ENCODE data around the gene ARHGEF2.
"Not testable (repeated sequence)": the region's sequence is repeated elsewhere in the genome, so short reads cannot be mapped to it uniquely, and the experiment has no call there.

ARHGEF2 gene

DNA sequence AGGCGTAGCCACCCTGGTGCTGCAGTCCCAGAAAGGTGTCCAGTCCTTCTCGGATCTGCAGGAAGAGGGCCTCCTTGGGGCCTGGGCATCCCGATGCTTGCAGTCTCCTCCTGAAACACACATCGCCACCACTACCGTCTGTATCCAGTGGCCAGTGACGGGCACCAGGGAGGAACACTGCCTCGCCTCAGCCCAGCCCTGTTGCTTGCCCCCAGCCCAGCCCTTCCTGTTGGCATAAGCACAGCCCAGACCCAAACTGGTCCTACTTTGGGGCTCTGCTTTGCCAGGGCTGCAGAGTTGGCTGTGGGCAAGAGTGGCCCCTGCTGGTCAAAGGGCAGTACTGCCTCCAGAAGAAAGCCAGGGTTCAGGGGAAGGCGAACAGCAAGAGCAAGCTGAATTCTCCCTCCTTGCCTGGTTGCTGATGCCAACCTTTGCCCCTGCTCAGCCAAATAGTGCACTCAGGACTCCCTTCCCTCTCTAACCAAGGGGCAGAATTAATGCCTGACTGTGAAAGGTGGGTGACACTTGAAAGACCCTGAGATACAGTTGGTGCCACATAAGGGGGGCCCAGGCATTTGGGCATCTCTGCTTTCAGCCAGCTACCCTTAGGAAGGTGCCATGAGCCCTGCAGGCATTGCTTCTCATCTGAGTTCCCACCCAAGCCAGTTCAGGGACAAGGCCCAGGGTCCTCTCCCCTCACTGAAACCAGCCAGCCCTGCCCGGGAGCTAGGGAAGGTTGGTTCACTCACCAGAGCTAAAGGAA is 11.1 kb upstream of the ARHGEF2 start:
- DNase-seq, result peak; percentile 62 to 84

GRCh38 chr1:155984903-155985645 is 6.7 kb upstream of the ARHGEF2 start:
- not testable (repeated sequence) for DNase-seq

DNA sequence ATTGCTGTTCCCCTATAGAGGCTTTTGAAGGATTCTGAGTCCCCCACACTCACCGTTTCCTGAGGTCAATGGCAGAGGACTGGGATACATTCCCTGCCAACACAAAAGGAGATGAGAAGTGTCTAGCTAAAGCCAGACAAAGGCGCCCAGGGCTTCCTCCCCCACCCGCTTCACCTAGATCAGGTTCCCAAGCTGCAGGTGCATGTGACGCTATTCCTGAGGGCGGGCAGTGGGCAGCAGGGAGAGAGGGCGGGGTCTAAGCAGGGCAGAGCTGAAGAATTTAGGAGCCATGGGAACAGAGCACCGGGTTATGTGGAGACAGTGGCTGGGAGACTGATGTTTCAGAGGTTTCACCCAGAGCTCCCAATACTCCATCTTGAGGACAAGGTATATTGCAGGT is 6.0 kb upstream of the ARHGEF2 start:
- DNase-seq, result no peak

DNA sequence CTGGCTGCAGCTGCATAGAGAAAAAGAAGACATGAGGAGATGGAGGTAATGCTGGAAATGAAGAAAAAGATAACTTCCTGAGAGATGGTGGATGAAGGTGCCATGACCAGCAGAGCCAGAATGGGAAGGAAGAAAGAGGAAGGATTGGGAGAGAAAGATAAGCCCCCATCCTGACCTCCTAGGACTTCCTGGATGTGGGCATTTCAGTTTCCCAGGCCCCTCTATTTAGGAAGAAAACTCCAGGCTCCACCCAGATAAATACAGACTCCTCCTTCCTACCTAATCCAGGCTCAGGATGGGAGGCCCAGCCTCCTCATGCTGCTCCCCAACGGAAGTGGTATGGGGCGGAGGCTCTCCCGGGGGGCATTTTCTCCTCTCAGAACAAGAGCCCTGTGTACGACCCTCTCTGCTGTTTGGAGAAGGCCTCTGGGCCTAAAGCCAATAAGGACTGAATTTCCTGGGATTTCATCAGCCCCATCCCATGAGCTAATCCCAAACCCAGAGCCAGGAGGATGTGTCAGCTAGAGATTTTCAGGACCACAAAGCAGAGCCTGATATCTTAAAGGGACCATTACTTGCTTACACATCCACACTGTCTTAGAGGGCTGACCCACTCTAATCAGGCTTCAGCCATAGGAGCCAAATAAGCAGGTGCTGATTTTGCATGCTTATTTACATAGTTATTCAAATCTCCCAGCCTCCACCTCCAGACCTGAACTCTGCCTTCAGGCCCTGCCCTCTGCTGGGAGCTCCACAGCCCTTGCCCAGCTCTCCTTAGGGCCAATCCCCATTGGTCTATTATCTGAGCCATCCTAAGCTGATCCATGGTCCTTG is 5.1 kb upstream of the ARHGEF2 start:
- no peak for DNase-seq

DNA sequence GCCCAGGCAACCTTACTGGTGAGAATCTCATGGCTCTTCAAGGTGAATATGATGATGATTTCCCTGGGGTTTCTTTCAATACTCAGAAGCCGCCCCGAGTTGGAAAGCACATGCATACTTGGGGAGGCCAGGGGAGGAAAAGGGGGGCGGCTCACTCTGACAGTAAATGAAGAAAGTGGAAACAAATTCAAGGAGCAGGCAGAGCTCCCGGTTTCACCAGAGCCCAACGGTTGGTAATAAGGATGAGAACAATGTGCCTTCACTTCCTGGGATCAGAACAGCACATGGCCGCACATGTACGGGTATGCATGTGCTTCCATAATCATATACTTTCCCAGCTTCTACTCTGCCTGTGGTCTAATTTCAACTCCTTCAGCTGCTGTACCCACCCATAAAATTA is 3.8 kb upstream of the ARHGEF2 start:
- DNase-seq, result no peak

GRCh38 chr1:155981266-155982088 is 3.1 kb upstream of the ARHGEF2 start:
- no peak for DNase-seq

DNA sequence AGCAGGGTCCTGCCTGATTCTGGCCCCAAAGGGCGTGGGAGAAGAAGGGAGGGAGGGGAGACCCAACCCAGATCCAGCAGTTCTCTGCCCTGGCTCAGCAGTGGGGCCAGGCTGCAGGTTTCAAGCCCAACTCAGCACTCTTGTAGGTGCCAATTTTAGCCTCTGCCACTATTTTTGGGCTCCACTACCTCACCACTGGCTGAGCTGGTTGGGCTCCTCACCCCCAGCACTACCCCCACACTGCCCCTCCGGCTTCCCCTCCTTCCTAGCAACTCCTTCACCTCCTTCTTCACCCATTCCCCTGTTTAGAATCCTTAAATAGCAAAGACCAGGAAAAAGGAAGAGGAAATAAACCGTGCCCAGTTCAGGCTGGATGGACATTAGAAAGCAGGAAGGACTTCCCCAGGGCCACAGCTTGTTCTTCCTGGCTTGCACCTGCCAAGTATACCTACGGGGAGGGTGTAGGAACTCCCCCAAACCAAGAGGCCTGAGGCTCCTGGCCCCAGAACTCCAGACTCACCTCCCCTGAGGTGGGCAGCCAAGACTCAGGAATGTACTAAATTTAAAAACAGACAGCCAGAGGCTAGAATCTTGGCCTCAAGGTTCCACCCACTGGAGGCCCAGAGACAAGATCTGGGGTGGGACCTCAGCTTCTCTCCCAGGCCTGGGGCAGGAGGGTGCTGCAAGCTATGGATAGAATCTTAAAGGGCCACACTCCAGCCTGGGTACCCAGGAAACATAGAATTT is 1.4 kb upstream of the ARHGEF2 start:
- DNase-seq, result no peak

DNA sequence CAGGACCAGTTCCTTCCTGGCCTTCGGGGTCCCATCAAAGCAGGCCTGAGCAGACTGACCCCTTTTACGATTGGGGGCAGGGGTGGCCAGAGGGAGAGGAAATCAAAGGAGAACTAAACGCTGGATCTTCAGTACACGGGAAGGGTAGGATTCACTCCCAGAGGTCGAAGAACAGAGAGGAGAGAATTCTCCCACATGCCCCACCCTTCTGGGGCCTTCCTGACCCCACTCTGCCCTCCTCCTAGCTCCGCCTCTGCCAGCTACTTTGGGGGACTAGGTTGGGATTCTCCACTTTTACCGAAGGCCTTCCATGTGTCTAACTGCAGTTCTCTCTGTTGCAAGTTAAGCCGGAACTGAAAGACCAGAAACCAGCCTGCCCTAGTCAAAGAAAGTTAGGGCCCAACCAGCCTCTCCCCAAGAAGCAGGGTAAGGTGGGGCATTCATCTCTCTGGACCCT is 654 bp upstream of the ARHGEF2 start:
- no peak for DNase-seq

GRCh38 chr1:155977690-155978324 is 540 bp downstream of the ARHGEF2 start:
- DNase-seq, result peak in 1 of 2 donors; percentile 52

DNA sequence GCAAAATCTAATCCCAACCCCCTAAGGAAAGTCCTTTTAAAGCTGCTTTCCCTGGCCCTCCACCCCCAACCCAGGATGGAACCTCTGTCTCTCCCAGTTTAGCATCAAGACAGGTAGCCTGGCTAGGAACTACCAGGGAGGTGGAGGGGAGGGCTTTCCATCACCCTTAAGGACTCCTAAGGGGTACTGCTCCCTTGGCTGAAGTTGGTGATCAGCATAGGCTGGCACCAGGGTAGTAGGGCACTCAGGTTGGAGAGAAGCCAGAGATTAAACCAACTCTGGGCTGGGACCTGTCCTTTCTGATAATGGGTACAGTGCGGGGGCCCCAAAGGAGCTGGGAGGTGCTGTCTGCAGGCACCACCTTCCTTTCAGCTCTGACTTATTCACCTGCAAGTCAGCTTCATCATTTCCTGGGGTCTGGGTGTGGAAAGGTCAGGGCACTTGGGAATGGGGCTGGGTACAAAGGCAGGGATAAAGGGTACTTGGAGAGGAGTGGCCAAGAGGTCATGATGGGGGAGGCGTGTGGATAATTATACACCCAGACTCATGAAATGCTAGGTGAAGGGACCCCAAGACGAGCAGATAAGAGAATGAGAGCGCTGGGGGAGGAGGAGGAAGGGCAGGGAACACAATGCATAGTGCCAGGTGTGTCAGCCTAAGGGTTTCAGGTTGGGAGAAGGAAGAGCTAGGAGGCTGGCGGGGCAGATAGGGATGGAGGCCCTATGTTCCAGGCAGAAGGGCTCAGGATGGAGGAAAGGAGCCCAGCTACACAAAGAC is 1.2 kb downstream of the ARHGEF2 start:
- DNase-seq, result no peak

- DNase-seq, result peak in 1 of 2 donors; percentile 41
Observed at GRCh38 chr1:155976062-155976912, 2.1 kb downstream of the ARHGEF2 start.

- DNase-seq, result no peak
Observed at GRCh38 chr1:155975375-155976061, 2.8 kb downstream of the ARHGEF2 start.

DNA sequence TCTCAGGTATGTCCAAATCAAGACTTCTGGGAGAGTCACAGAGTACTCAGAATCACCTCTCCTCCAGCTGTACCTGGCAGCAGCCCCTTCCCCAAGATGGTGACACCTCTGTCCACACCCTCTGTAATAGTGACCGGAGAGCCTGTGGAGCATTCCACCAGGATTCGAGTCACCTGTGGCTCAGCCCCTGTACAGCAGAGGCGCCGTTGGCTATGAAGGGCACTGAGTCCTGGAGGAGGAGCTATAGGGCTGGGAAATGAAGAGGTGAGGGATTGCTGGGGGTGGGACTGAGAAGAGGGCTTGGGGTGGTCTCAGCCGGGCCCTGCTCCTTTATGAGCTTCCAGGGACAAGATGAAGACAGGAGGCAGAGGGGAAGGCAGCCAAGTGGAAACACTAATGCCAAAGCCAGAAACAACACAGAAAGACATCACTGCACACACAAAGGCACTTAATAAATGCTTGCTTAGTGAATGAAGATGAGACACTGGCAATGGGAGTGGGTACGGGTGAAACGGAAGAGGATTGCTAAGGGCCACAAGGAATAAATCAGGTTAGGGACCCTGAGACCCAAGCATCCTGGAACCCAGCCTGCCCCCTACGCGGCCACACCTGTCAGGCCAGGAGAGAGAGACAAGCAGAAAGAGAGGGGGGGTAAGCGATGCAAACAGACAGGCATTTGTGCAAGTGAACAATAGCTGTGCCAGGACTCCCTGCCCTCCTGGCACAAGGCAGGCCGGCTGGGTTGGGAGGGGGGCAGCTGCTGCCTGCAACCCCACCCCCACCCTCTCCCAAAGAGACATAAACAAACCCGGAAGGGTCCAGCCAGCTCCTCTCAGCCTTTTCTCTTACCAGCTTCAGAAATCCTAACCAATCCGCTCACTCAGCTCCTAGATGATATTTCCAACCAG is 3.9 kb downstream of the ARHGEF2 start:
- DNase-seq, result peak; percentile 88 to 90

DNA sequence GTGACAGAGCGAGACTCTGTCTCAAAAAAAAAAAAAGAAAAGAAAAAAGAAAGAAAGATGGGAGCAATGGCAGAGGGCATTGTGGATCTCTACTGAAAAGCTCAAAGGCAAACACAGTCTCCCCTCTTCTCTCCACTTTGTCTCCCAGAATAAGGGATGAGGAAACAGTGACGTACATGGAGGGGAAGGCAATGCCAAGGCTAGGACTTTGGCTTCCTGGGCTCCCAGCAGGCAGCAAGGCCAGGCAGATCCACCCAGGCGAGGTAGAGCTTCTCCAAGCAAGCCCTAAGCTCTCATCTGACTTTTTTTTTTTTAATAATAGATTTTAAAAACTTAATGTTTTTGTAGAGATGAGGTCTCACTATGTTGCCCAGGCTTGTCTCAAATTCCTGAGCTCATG is 4.6 kb downstream of the ARHGEF2 start:
- no peak for DNase-seq

- peak; percentile 34 to 71 for DNase-seq
Observed at GRCh38 chr1:155971910-155972809, 6.2 kb downstream of the ARHGEF2 start.

DNA sequence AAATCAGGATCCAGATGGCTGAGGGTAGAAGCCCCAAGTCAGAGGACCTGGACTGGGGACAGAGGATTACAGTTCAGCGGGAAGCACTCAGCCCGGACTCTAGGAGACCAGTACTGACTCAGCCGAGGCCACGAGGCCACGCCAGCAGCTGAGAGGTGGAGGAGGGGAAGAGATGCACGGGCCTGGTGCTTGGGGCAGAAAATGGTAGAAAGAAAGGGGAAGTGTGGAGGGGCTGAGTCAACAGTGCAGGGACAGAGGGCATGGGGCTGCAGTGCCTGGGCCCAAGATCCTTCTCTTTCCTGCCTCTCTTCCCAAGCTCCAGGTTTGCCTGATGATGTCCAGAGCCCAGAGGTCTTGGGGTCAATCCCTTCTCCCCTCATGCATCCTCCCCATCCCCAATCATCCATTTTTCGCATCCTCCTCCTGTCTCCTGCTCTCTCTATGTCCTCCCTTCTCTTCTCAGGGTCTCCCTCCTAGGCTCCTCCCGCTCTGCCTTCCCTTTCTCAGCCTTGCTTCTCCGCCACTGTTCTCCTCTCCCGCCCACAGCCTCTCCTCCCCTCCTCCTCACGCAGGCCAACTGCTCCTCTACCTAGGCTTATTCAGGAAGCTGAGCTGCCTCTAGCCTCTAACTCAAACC is 7.7 kb downstream of the ARHGEF2 start:
- peak; percentile 77 to 78 for DNase-seq
